Measurements from ENCODE around the gene PLPP3.

- TF ChIP-seq POLR2AphosphoS5 (IDR thresholded peaks at IDR 0.05; ENCODE audit: low read depth, low read length) (no peak), RCOR1 (IDR thresholded peaks at IDR 0.05; ENCODE audit: low read length) (no peak), MXI1 (IDR thresholded peaks at IDR 0.05; ENCODE audit: low read depth, low read length) (no peak), NRF1 (IDR thresholded peaks at IDR 0.05; ENCODE audit: low read depth, low read length) (no peak), EP300 (IDR thresholded peaks at IDR 0.05; ENCODE audit: borderline replicate concordance in 1 of 2, low read depth in 1 of 2, low read length in 1 of 2) (no peak), TAF1 (IDR thresholded peaks at IDR 0.05; ENCODE audit: borderline replicate concordance, low read depth, low read length) (no peak), TEAD4 (IDR thresholded peaks at IDR 0.05; ENCODE audit: borderline replicate concordance, insufficient read depth) (no peak), REST (IDR thresholded peaks at IDR 0.05; ENCODE audit: low read depth, low read length) (no peak), NFIC (IDR thresholded peaks at IDR 0.05; ENCODE audit: borderline replicate concordance) (no peak), GABPA (IDR thresholded peaks at IDR 0.05; ENCODE audit: low read depth) (no peak)
- TF ChIP-seq, protein P1, sequence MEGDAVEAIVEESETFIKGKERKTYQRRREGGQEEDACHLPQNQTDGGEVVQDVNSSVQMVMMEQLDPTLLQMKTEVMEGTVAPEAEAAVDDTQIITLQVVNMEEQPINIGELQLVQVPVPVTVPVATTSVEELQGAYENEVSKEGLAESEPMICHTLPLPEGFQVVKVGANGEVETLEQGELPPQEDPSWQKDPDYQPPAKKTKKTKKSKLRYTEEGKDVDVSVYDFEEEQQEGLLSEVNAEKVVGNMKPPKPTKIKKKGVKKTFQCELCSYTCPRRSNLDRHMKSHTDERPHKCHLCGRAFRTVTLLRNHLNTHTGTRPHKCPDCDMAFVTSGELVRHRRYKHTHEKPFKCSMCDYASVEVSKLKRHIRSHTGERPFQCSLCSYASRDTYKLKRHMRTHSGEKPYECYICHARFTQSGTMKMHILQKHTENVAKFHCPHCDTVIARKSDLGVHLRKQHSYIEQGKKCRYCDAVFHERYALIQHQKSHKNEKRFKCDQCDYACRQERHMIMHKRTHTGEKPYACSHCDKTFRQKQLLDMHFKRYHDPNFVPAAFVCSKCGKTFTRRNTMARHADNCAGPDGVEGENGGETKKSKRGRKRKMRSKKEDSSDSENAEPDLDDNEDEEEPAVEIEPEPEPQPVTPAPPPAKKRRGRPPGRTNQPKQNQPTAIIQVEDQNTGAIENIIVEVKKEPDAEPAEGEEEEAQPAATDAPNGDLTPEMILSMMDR (IDR thresholded peaks at IDR 0.05): no peak
- TF ChIP-seq, protein P2, sequence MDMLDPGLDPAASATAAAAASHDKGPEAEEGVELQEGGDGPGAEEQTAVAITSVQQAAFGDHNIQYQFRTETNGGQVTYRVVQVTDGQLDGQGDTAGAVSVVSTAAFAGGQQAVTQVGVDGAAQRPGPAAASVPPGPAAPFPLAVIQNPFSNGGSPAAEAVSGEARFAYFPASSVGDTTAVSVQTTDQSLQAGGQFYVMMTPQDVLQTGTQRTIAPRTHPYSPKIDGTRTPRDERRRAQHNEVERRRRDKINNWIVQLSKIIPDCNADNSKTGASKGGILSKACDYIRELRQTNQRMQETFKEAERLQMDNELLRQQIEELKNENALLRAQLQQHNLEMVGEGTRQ (IDR thresholded peaks at IDR 0.05; ENCODE audit: borderline replicate concordance, low read depth, low read length): no peak
Measured at GRCh38 chr1:56464294-56464693, 115.1 kb downstream of the PLPP3 start.

Measured in SK-N-SH (cell line).